AG04450 (cell line): ENCODE measurements around the gene TSPAN4. TPM values are rescaled to one million over a fixed set of nuclear protein-coding genes. Genes with fewer than 3 reads are reported as not detected.

Experiments used
- CTCF ChIA-PET: fragments of 300-600, 350-600 bp; formaldehyde crosslinking; extraction: SDS; loops from one replicate; lab custom pipeline; 2022; ENCODE audit warnings: antibody characterized with exemption, inconsistent platforms; lab: Charles Lee
- POLR2A ChIA-PET: fragments of 350-600 bp; formaldehyde crosslinking; extraction: SDS; loops from one replicate; lab custom pipeline; 2021; ENCODE audit warnings: antibody characterized with exemption, inconsistent platforms; lab: Yijun Ruan, JAX
- DNase-seq: peaks from one replicate; pipeline ENCODE4 v3.0.0-alpha.2; 2011; ENCODE audit warnings: low read depth, low spot score
- H3K27ac ChIP-seq: one replicate; pipeline ENCODE4 v1.5.1; 2012; ENCODE audit warnings: low read depth, low read length, control low read depth
- H3K27me3 ChIP-seq: one replicate; pipeline ENCODE4 v1.6.0; 2012; ENCODE audit warnings: low read length; ENCODE audit not compliant: control insufficient read depth, insufficient read depth
- H3K4me3 ChIP-seq: 2 replicates; pipeline ENCODE4 v1.5.1; 2011; ENCODE audit warnings: mild to moderate bottlenecking, low read depth, low read length, control low read depth
- H3K9me3 ChIP-seq: 2 replicates; pipeline ENCODE4 v1.5.1; 2012; ENCODE audit warnings: low read length; ENCODE audit not compliant: control insufficient read depth, insufficient read depth
- CTCF ChIP-seq: IDR thresholded peaks from 2 replicates; pipeline ENCODE4 v1.5.1; 2011; ENCODE audit warnings: low read depth, low read length, control low read depth, inconsistent platforms
- polyA plus RNA-seq: library from polyadenylated mRNA; depleted of rRNA; stranded (reverse); fragments of >200 nt; gene quantifications from 2 replicates; pipeline ENCODE4 v1.2.3, GENCODE V29; 2011

The TSPAN4 gene
- polyA plus RNA-seq, 1 experiment = 92.6 TPM

GRCh38 chr11:798093-798713 is 44.4 kb upstream of the TSPAN4 start, which contains the start of gene SLC25A22:
Gene SLC25A22, minus strand, starts transcription at chr11:798281. Its CDS starts 3,275 bp downstream, at chr11:795006.
- Histone ChIP-seq H3K4me3 (peak within 1 kb of the TSS; percentile 78), H3K27me3 (no peaks in the 10 kb centered on the region), H3K27ac (peak within 1 kb of the TSS; percentile 85), H3K9me3 (peaks cover 3% of the 10 kb centered on the region; the same call in 1 of the 2 replicates)
- CTCF ChIA-PET = no interaction called here
- POLR2A ChIA-PET = interaction anchor here (1.0 kb wide), 1 partner anchor 11 kb away, joined by 4 read pairs; the partner anchor contains the start of gene RPLP2
- DNase-seq = no peak
- peak; percentile 54 for TF ChIP-seq CTCF

GRCh38 chr11:799641-800316 is 42.9 kb upstream of the TSPAN4 start:
- no peak for DNase-seq
- ChIA-PET CTCF (interaction anchor here (0.6 kb wide), 1 partner anchor 20 kb away, joined by 3 read pairs; no protein-coding TSS in a partner anchor), POLR2A (no interaction called here)
- no peaks in the 10 kb centered on the region for H3K27me3 ChIP-seq
- no peak for TF ChIP-seq CTCF
- H3K27ac ChIP-seq = no peak overlapping the region
- peaks cover 3% of the 10 kb centered on the region; the same call in 1 of the 2 replicates for H3K9me3 ChIP-seq
- H3K4me3 ChIP-seq = no peak overlapping the region

- no peak overlapping the region for H3K27ac ChIP-seq
- ChIA-PET POLR2A (no interaction called here), CTCF (no interaction called here)
- H3K9me3 ChIP-seq = peaks cover 3% of the 10 kb centered on the region; the same call in 1 of the 2 replicates
- no peak overlapping the region for H3K4me3 ChIP-seq
- DNase-seq = no peak
- H3K27me3 ChIP-seq = no peaks in the 10 kb centered on the region
- no peak for TF ChIP-seq CTCF
Measured at GRCh38 chr11:800473-800872, 42.2 kb upstream of the TSPAN4 start.

GRCh38 chr11:801097-801780 is 41.4 kb upstream of the TSPAN4 start:
- CTCF ChIA-PET = no interaction called here
- H3K27me3 ChIP-seq = no peaks in the 10 kb centered on the region
- no peak for TF ChIP-seq CTCF
- no peak overlapping the region for H3K27ac ChIP-seq
- H3K4me3 ChIP-seq = no peak overlapping the region
- POLR2A ChIA-PET = no interaction called here
- DNase-seq = no peak
- H3K9me3 ChIP-seq = peaks cover 3% of the 10 kb centered on the region; the same call in 1 of the 2 replicates
